Measurements from ENCODE around the gene HHIPL1.

HHIPL1 gene

DNA sequence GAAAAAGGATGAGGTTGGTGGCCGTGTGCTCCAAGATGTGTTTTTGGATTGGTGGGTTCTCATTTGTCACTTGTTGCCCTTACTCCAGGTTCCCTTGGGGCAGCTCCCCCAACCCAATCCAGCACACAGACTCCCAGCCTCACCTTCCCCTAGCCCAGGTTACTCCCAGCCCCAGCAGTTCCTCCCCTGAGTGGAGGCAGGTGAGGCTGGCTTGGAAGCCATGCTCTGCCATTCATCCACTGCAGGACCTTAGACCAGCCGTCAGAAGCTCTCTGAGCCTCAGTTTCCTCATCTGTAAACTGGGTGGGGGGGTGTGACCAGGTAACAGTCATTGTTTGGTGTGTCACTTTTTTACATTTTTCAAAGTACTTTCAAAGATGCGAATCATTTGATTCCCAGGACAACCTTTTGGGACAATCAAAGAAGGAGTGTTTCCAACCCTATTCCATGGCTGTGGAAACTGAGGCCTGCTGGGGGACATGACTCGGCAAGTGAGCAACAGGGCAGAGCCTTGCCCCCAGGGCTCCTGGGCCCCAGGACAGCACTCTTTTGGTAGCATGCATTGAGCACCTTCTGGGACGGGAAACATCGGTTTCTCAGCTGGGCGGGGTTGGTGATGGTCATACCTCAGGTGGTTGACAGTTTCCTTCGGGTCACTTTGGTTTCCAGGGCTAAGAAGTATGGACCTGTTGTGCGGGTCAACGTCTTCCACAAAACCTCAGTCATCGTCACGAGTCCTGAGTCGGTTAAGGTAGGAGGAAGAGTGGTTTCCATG lies 46.4 kb downstream of the HHIPL1 start:
- no peak for DNase-seq

DNA sequence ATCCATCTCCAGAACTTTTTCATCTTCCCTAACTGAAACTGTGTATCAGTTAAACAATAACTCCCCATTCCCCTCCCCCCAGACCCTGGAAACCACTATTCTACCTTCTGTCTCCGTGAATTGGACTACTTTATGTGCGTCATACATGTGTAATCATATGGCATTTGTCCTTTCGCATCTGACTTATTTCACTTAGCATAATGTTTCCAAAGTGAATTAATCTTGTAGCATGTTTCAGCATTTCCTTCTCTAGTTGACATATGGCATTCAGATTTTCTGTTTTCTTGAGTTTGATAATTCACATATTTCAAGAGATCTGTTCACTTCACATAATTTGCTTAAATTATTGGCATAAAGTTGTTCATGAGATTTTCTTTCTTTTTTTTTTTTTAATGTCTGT lies 49.0 kb downstream of the HHIPL1 start:
- no peak for DNase-seq

DNA sequence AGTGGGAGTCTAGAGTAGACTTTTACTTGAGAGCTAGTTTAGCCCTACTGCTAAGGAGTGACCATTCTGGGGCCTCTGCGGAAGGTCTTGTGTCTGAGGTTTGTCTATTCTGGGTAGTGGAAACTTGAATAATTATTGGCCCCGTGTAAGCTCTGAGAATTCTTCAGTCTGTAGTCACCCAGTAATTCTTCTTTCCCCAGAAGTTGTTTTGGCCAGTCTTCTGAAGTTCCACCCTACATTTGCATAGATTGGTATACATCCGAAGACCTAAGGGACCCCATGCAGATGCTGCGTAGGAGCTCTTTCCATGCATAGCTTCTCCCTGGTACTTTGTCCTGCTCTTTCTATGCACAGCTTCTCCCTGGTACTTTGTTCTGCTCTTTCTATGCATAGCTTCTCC lies 52.0 kb downstream of the HHIPL1 start:
- DNase-seq: no peak

DNA sequence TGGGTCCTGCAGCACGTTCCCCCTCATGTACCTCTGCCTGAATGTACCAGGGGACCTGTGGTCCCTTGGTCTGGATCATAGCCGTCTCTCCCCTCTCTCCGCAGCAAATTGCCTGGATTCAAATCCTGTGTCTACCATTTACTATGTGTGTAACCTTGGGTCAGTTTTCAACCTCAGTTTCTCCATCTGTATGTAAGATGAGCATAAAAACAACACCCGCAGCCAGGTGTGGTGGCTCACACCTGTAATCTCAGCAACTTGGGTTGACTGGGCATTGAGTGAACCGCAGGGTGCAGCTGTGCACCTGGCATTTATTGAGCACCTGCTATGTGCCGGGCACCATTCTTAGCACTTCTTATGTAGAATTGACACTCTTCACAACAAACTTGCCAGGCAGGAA lies 53.3 kb downstream of the HHIPL1 start:
- DNase-seq: no peak

DNA sequence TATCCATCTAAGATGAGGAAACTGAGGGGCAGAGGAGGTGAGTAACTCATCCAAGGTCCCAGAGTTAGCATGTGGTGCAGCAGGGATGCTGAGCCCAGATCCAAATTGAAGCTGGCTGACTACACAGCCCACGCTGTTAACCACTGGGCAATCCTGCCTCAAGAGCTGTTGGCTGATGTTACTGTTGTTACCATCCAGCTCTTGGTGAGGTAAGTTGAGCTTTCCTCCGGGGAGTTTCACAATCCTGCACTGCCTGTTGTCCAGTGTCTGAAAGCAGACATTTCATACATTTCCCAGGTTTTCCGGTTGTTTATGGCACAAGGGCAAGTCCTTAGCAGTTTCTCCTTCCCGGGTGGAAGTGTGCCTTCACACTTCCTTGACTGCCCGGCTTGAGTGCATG lies 53.7 kb downstream of the HHIPL1 start:
- no peak for DNase-seq

DNA sequence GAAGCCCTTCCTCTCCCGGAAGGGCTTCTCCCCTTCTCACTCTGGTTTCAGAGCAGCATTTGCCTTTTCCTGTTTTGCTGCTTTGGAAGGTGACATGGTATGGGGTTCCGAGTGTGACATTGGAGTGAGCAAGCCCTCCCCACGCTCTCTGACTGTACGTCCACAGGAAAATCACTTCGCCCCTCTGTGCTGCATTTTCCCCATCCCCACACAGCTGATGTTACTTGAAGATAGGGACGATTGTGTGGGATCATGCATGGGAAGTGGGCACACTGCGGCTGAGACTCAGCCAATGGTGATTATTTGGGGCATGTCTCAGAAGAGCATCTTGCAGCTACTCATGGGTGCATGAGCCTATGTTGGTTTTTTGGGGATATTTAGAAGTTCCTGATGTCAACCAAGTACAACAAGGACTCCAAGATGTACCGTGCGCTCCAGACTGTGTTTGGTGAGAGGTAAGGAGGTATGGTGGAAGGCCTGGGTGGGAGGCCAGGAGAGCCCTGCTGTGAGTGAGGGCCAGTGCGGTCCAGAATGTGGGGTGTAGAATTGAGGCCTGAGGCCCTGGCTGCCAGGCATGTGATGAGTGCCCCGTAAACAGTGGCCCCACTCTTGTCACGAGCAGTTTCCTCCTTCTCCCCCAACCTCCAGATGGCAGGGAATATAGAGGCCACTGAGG lies 54.3 kb downstream of the HHIPL1 start:
- DNase-seq: no peak

DNA sequence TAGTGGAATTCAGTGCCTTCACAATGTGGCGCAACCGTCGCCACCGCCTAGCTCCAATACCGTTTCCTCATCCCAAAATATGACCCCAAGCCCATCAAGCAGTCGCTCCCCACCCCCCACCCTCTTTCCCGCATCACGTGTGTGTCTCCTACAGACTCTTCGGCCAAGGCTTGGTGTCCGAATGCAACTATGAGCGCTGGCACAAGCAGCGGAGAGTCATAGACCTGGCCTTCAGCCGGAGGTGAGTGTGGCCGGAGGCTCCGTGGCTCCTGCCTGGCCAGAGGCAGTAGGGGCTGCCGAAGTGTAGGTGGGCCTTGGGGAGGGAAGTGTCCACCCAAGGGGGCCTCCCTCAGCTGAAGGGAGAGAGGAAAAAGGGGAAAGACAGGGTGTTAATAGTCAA lies 54.9 kb downstream of the HHIPL1 start:
- no peak for DNase-seq

DNA sequence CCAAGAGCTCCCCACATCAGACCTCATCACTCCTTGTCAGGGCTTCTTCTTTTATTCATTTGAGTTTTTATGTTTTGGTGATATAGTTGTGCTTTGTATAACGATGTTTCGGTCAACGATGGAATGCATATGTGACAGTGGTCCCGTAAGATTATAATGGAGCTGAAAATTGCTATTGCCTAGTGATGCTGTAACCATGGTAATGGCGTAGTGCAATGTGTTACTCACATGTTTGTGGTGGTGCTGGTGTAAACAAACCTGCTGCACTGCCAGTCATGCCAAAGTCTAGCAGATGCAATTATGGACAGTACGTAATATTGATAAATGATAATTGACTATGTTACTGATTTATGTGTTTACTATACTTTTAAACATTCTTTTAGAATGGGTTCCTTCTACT lies 55.5 kb downstream of the HHIPL1 start:
- no peak for DNase-seq

DNA sequence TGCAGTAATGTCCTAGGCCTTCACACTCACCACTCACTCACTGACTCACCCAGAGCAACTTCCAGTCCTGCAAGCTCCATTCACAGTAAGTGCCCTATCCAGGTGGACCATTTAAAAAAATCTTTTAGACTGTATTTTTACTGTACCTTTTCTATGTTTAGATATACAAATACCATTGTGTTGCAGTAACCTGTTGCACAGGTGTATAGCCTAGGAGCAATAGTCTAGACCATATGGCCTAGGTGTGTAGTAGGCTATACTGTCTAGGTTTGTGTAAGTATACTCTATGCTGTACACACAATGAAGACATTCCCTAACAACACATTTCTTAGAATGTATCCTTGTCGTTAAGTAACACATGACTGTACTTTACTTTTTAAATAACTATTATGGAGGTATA lies 56.3 kb downstream of the HHIPL1 start:
- DNase-seq: no peak

DNA sequence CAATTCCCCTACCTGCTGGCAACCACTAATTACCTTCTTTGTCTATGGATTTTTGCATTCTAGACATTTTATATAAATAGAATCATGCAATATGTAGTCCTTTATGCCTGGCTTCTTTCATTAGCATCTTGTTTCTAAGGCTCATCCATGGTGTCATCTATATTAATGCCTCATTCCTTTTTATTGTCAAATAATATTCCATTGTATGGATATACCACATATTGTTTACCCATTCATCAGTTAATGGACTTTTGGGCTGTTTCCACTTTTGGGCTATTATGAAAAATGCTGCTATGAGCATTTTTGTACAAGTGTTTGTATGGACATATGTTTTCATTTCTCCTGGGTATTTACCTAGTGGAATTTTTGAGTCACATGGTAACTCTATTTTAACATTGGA lies 57.2 kb downstream of the HHIPL1 start:
- no peak for DNase-seq

DNA sequence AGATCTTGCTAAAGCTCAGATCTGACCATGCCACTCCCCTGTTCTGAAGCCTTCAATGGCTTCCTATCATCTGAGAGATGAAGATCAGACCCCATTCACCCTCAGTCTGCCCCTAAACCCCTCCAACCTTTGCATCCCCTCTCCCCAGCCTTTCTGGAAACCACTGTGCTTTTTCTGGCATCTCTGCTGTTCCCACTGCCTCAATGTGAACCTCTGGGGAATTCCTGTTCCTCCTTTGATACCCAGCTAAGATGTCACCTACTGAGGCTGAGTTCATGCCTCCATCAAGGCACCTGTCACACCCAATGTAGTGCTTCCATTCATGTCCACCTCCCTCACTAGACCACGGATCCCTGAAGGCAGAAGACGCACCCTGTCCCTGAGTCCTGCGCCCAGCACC lies 58.5 kb downstream of the HHIPL1 start:
- no peak for DNase-seq

DNA sequence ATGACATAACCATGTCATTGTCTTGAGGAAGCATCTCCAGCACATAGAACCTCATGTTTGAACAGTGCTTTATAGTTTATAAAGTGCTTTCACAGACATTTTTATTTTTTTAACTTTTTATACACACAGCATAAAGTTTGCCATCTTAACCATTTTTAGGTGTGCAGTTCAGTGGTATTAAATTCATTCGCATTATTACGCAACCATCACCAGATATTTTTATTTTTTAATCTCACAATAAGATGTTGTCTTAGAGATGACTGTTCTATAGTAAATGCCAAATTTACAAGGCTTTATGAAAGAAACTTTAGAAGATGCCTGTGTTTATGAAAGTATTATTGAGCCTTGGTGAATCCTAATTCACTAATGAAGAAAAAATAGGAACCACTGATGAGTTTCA lies 59.1 kb downstream of the HHIPL1 start:
- no peak for DNase-seq

DNA sequence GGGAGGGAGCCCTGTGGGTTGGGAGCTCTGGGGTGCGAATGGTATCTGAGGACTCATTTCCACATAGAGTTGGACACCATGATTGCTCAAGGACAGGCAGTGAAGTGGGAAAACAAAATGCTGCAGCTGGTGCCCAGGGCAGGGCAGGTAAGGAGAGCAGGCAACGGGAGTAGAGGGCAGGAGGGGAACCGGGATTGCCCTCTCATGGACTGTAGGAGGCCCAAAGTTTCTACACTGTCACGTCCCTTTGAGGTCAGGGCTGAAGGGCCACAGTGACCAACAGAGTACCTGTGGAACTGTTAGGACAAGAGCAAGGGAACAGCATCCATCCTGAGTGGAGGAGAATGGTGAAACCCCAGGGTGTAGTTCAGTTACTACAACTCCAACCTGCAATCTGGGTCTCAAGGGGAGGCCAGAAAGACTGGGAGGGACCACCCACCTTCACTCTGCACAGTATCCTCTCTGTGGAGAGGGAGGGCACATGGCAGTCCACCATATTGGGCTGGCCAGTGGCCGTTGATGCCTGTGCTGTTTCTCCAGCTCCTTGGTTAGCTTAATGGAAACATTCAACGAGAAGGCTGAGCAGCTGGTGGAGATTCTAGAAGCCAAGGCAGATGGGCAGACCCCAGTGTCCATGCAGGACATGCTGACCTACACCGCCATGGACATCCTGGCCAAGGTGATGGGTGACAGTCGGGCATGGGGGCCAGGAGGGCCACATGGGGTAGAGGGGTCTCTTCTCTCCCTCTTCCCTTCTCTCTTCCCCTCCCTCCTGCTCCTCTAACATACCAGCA lies 61.4 kb downstream of the HHIPL1 start:
- no peak for DNase-seq

DNA sequence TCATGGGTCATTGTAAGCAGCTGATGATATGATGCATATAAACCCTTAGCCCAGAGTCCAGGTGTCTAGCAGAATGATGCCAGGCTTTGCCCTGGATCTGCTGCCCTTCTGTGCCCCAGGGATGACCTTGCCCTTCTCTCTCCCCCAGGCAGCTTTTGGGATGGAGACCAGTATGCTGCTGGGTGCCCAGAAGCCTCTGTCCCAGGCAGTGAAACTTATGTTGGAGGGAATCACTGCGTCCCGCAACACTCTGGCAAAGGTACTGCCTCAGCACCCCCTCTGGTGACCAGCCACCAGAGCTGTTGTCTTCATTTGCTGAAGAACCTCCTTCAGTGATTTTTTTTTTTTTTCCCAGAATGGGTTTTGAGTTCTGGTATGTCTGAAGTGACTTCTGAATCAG lies 62.5 kb downstream of the HHIPL1 start:
- no peak for DNase-seq

DNA sequence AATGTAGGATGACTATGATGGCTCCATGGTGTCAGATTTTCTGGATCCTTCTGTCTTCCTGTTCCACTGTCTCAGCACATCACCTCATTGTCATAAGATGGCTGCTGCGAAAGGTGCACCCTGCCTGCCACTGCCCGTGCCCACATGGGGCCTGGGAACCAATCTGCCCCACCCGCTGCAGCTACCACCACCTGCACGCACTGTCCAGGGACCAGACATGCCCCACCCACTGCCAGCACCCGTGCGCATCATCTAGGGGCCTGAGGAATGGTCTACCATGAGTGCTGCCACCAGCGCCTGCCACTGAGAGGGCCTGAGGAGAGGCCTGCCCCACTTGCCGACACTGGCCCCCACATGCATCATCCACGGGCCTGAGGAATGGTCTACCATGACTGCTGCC lies 63.0 kb downstream of the HHIPL1 start:
- no peak for DNase-seq

DNA sequence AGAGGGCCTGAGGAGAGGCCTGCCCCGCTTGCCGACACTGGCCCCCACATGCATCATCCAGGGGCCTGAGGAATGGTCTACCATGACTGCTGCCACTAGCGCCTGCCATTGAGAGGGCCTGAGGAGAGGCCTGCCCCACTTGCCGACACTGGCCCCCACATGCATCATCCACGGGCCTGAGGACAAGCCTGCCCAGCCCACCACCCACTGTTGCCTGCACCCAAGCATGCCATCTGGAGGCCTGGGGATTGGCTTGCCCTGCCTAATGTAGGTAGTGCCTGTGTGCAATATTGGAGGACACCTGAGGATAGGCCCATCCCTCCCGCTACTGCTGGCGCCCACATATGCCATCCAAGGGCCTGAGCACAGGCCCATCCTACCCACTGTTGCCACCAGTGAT lies 63.5 kb downstream of the HHIPL1 start:
- DNase-seq: no peak

DNA sequence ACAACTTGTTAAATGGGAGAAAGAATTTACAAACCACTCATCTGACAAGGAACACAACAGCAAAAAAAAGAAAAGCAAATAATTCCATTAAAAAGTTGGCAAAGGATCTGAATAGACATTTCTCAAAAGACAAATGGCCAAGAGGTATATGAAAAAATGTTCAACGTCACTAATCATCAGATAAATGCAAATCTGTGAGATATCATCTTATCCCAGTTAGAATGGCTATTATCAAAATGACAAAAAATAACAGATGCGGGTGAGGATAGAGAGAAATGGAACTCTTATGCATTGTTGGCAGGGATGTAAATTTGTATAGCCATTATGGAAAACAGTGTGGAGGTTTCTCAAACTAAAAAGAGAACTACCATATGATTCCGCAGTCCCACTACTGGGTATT lies 69.0 kb downstream of the HHIPL1 start:
- no peak for DNase-seq

DNA sequence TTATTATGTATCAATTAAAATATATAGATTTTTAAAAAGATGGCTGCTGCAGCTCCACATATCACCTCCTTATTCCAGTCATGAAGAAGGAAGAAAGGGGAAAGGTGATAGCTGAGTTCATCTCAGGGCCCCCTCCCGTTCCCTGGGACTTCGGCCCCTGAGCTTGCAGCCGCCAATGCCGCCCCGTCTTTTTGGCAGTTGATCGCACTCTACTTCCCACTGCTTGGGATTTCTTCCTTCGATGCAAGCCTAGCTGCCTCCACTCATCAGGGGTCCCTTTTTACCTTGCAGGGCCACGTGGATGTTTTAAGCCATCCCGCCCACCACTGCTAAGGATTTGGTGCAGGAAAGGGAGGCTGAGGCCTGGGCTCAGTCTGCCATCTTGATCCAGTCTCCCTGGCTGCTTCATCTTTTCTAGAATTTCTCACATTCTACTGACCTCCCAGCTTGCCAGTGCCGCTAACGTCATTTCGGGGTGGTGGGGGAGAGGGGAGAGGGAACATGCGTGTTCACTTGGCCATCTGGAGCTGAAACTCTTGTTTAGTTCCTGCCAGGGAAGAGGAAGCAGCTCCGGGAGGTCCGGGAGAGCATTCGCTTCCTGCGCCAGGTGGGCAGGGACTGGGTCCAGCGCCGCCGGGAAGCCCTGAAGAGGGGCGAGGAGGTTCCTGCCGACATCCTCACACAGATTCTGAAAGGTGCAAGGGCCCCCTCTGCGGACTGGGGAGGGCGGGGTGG lies 70.5 kb downstream of the HHIPL1 start:
- no peak for DNase-seq

DNA sequence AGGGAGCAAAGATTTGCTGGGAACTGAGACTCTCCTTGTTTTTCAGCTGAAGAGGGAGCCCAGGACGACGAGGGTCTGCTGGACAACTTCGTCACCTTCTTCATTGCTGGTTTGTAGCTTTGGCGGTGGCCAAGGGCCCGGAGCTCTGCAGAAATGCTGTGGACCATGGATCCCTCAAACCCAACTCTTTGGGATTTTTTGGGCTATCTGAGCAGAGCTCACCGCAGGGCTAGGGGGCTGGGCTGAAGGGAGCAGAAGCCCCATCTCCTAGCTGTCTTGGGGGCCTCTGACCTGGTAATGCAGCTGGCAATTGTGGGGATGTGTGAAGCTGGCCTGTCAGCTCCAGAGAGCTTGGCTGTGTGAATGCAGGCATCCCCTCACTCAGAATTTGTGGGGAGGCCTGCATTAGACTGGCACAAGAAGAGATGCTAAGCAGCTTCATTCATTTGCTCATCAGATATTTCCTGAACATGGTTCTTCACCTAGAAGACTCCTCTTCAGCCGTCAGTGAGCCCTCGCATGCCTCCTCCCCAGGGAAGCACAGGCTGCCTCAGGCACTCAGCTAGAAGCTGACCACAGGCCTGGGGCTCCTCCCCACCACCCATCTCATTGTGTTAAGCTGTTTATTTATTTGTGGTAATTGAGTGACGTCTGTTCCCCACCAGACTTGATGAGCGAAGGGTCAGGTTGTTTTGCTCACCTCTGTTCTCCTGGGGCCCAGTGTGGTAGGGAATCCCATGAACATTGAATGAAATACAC lies 71.3 kb downstream of the HHIPL1 start:
- DNase-seq: no peak

DNA sequence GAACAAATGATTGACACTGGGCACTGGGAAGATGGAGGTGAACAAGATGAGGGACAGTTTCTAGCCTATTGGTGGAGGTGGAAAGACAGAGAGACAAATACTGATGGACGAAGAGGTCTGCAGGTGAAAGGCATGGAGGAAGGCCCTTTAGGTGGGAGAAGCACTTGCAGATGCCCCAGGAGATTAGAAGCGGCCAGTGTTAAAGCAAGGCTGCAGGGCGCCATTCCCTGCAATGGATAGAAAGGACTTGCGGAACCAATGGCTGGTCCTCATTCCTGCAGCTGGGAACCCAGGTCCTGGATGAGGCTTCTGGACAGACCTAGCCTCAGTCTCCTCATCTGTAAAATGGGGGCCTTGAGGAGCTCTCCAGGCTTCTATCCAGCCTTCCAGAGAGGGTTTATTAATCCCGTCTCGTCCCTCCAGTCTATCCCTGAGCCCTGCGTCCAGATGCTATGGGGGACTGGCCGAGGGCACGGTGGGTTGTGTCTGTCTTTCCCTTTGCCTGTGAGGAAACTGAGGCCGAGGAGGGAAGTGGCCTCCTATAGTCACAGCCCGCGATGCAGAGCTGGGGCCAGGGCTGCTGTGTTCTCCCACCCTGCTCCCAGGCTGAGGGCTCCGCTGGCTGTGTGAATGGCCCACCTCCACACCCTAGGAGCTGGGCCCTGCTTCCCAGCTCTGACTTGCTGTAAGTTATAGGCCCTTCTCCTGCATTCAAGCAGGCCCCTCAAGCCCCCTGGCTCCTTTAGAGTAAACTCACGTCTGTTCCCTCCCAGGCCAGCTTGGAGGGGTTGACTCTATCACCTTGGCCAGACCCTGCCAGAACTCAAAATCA lies 72.1 kb downstream of the HHIPL1 start:
- DNase-seq: no peak

DNA sequence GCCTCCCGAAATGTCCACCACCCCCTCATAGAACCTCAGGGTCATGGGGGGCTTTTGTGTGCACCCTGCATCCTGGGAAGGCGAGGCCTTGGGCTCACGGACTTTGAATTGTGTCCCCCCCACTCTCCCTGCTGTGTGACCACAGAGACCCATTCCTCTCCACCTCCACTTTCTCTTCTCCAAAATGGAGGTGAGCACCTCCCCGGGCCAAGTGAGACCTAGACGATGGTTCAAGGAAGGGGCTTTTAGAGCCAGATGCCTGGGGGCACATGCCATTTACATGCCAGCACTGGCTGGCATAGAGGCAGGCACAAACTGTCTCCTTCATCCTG lies 72.7 kb downstream of the HHIPL1 start:
- no peak for DNase-seq
